GM19452 (cell line): ENCODE measurements around the gene TUBB1.

ENCODE experiments used
- ATAC-seq: cut with Tn5 transposase; IDR thresholded peaks from one replicate; pipeline ENCODE4 v1.9.1; 2021; ENCODE audit not compliant: unreplicated experiment

TUBB1 gene

DNA sequence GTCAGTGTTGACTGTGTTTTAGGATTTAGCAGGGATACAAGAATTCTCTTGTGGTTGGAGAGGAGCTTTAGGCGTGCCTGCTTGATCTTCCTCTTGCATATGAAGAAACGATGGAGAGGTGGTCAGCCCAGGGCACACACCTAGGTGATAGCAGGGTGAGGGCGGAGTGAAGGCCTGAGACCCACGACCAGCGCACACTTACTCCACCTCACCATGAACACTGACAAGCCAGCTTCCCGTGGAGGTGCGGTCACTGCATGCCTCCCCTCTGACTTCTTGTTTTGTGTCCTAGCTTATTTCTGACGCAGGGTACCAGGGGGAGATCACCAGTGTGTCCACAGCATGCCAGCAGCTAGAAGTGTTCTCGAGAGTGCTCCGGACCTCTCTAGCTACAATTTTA is 30.0 kb upstream of the TUBB1 start:
- no peak for ATAC-seq

- no peak for ATAC-seq
These were observed 28.4 kb upstream of the TUBB1 start for GRCh38 chr20:58990651-58991445.

- ATAC-seq: no peak
These were observed 27.5 kb upstream of the TUBB1 start for GRCh38 chr20:58991715-58992114.

DNA sequence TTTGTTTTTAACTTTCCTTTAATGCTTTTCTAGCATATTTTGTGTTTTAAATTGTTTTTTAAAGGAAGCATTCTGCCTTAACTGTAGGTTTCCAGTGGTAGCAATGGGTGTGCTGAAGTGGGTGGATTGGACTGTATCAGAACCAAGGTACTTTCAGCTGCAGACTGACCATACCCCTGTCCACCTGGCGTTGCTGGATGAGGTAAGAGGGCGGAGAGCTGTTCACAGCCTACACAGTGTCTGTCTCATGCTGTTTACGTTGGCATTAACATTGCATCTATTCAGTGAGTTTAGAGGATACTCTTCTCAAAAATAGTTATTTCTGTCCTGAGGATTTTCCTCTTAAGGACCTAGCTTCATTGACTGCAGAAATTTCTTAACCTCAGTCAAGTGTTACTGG is 26.3 kb upstream of the TUBB1 start:
- no peak for ATAC-seq

- ATAC-seq: no peak
These were observed 25.6 kb upstream of the TUBB1 start for GRCh38 chr20:58993332-58994248.

DNA sequence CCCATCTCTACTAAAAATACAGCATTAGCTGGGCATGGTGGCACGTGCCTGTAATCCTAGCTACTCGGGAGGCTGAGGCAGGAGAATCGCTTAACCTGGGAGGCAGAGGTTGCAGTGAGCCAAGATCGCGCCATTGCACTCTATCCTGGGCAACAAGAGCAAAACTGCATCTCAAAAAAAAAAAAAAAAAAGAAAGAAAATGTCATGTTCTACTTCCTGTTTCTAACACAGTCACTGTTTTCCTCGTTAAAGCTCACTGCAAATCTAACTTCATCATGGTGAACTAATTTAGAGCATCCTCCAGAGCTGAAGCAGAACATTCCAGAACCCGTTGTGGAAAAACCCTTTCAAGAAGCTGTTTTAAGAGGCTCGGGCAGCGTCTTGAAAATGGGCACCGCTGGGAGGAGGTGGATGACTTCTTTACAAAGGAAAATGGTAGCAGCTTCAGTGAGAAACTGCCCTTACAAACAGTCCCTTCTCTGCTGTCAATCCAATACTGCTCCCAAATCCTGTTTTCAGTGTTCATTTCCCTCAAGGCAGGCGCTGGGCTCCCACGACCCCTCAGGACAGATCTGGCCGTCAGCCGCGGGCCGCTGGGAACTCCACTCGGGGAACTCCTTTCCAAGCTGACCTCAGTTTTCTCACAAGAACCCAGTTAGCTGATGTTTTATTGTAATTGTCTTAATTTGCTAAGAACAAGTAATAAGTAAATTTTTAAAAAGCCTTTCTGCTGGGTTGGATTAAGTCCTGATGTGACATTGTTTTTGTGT is 24.7 kb upstream of the TUBB1 start:
- no peak for ATAC-seq

GRCh38 chr20:58995461-58996225 is 23.6 kb upstream of the TUBB1 start:
- ATAC-seq: no peak

DNA sequence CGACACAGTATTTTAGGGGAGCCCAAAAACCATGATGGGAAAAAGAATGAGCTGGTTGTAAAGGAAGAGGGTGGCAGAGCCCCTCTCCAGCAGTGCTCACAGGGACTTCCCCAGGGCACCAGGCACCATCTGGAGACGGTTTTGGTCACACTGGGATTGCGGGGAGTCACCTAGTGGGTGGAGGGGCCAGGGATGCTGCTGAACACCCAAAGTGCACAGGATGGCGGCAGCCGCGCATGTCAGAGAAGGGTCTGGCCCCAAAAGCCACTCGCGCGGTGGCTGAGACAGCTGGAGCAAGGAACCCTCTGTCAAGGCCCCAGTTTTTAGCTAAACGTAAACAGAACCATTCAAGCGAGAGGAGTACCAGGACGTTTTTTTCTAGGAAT is 23.0 kb upstream of the TUBB1 start:
- no peak for ATAC-seq

GRCh38 chr20:58997141-58997770 is 22.0 kb upstream of the TUBB1 start:
- ATAC-seq: no peak

- no peak for ATAC-seq
These were observed 20.6 kb upstream of the TUBB1 start for GRCh38 chr20:58998656-58999055.

GRCh38 chr20:59000326-59000725 is 18.9 kb upstream of the TUBB1 start:
- ATAC-seq: no peak

- ATAC-seq: no peak
These were observed 18.2 kb upstream of the TUBB1 start for GRCh38 chr20:59001068-59001448.

- ATAC-seq: no peak
These were observed 17.6 kb upstream of the TUBB1 start for GRCh38 chr20:59001449-59002171.

DNA sequence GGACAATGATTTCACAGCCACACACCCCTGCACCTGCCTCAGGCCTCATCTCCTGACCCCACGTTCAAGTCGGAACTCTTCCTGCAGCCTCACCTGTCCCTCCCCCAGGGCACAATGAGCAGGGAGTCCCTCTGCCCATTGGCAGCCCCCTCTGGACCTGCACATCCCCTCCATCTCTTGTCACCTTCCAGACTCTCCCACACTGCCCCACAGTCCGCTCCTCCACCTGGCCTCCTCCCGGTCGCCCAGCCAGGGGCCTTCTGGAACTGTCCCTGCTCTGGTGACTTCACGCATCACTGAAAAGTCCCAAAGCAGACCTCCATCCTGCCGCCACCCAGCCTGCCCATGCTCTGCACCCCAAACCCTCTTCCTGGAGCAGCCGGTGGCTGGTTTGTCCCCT is 16.8 kb upstream of the TUBB1 start:
- ATAC-seq: no peak

GRCh38 chr20:59002874-59003399 is 16.3 kb upstream of the TUBB1 start:
- no peak for ATAC-seq

- ATAC-seq: no peak
These were observed 15.3 kb upstream of the TUBB1 start for GRCh38 chr20:59003836-59004492.

DNA sequence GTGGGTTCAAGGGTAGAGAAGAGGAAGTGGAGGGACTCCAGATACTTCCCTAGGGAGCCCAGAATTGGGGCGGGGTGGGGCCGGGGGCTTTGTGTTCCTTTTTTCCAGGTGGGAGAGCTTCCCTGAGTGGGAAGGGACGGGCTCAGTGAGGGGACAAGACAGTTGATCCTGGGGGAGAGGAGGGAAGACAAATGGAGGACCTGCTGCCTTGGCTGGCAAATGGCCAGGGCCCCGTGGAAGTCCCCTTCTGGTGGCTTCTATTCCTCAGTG is 14.8 kb upstream of the TUBB1 start:
- no peak for ATAC-seq

DNA sequence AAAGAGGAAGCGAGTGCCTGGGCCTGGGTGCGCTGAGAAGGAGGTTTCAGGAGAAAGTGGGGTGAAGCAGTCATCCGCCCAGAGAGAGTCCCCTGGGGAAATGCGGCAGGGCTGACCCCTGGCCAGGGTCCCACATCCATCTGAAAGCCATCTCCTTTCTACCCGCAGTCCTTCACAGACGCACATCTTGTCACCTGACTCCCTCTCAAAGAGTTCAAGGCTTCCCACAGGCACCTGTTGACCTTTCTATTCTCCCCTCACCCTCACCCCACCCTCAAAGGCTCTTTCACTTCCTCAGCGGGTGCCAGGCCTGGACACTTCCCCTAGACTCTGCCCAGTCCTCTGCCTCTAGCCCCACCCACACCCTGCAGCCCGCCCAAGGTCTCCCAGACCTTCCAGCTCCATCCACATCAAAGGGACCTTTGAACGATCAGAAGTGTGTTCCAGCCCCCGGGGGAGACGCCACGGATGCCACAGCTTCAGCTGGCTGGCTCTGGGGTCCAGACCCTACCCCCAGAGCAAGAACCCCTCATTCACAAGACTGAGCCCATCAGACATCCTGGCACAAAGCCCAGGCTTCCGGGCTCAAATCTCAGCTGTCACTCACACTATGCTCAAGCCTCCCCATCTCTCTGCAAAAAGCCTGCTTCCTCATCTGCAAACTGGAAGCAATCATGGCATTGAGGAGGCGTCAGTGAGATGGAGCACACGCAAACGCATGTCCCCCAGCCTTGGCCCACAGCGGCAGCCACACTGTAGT is 14.3 kb upstream of the TUBB1 start:
- ATAC-seq: peak; percentile 67
